Loucy (cell line): ENCODE measurements around the gene TSPAN31.

Experiments
- EZH2phosphoT487 ChIP-seq: fragments of 200-600 bp; IDR thresholded peaks from 2 replicates; pipeline ENCODE4 v1.6.1; 2018; ENCODE audit warnings: antibody characterized with exemption, mild to moderate bottlenecking, moderate library complexity, borderline replicate concordance
- TF ChIP-seq, protein P1 (sequence below): fragments of 200-600 bp; sonication (generic); conservative IDR thresholded peaks from 2 replicates; pipeline ENCODE4 v1.5.1; 2014; ENCODE audit warnings: mild to moderate bottlenecking, antibody characterized with exemption, low read length

- TF ChIP-seq, protein P1, sequence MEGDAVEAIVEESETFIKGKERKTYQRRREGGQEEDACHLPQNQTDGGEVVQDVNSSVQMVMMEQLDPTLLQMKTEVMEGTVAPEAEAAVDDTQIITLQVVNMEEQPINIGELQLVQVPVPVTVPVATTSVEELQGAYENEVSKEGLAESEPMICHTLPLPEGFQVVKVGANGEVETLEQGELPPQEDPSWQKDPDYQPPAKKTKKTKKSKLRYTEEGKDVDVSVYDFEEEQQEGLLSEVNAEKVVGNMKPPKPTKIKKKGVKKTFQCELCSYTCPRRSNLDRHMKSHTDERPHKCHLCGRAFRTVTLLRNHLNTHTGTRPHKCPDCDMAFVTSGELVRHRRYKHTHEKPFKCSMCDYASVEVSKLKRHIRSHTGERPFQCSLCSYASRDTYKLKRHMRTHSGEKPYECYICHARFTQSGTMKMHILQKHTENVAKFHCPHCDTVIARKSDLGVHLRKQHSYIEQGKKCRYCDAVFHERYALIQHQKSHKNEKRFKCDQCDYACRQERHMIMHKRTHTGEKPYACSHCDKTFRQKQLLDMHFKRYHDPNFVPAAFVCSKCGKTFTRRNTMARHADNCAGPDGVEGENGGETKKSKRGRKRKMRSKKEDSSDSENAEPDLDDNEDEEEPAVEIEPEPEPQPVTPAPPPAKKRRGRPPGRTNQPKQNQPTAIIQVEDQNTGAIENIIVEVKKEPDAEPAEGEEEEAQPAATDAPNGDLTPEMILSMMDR = no peak
- no peak for TF ChIP-seq EZH2phosphoT487
Measured at GRCh38 chr12:57766464-57767304, 21.8 kb downstream of the TSPAN31 start, which contains the start of gene CYP27B1.
